Neural progenitor cell (in vitro differentiated cells): Measurements from ENCODE around the gene NKAIN2. TPM values are rescaled to one million over a fixed set of nuclear protein-coding genes. Genes with fewer than 3 reads are reported as not detected.

Source experiments
- DNase-seq: peaks from one replicate; pipeline ENCODE4 v3.0.0-alpha.2; 2016; ENCODE audit warnings: low spot score
- H2AFZ ChIP-seq: fragments of 200-600 bp; sonication (generic); replicated peaks from 2 replicates; pipeline ENCODE4 v1.6.1; 2016; ENCODE audit warnings: antibody characterized with exemption
- H3F3A ChIP-seq: fragments of 200-600 bp; sonication (generic); 2 replicates; pipeline ENCODE4 v1.6.1; 2016; ENCODE audit warnings: antibody characterized with exemption, low read depth
- H3K27ac ChIP-seq: fragments of 200-600 bp; sonication (generic); 2 replicates; pipeline ENCODE4 v1.5.1; 2016; ENCODE audit warnings: mild to moderate bottlenecking
- H3K27me3 ChIP-seq: fragments of 200-600 bp; sonication (generic); 2 replicates; pipeline ENCODE4 v1.6.1; 2016; ENCODE audit warnings: mild to moderate bottlenecking, moderate library complexity
- H3K36me3 ChIP-seq: fragments of 200-600 bp; sonication (generic); 2 replicates; pipeline ENCODE4 v1.5.1; 2016
- H3K4me1 ChIP-seq: fragments of 200-600 bp; sonication (generic); 2 replicates; pipeline ENCODE4 v1.6.1; 2016; ENCODE audit warnings: mixed run types
- H3K4me2 ChIP-seq: fragments of 200-600 bp; sonication (generic); 2 replicates; pipeline ENCODE4 v1.6.1; 2016
- H3K4me3 ChIP-seq: fragments of 200-600 bp; sonication (generic); 2 replicates; pipeline ENCODE4 v1.5.1; 2016
- H3K79me2 ChIP-seq: fragments of 200-600 bp; sonication (generic); 2 replicates; pipeline ENCODE4 v1.6.1; 2016; ENCODE audit warnings: low read depth
- H3K9ac ChIP-seq: fragments of 200-600 bp; sonication (generic); 2 replicates; pipeline ENCODE4 v1.6.1; 2016
- H3K9me3 ChIP-seq: fragments of 200-600 bp; sonication (generic); 2 replicates; pipeline ENCODE4 v1.5.1; 2016; ENCODE audit warnings: low read depth
- H4K20me1 ChIP-seq: fragments of 200-600 bp; sonication (generic); 2 replicates; pipeline ENCODE4 v1.6.1; 2016; ENCODE audit warnings: low read depth
- H3K27ac Mint-ChIP-seq: 3 replicates; pipeline ENCODE4 v1.8.0; 2021; ENCODE audit warnings: mixed read lengths
- H3K27me3 Mint-ChIP-seq: 2 replicates; pipeline ENCODE4 v1.8.0; 2022; ENCODE audit warnings: low read depth, mild to moderate bottlenecking, inconsistent platforms, moderate library complexity, mixed read lengths; ENCODE audit not compliant: insufficient read depth
- H3K36me3 Mint-ChIP-seq: 3 replicates; pipeline ENCODE4 v1.8.0; 2021; ENCODE audit warnings: mixed read lengths
- H3K4me1 Mint-ChIP-seq: 3 replicates; pipeline ENCODE4 v1.8.0; 2021; ENCODE audit warnings: mixed read lengths
- H3K4me3 Mint-ChIP-seq: 3 replicates; pipeline ENCODE4 v1.8.0; 2021; ENCODE audit warnings: mild to moderate bottlenecking, moderate library complexity, mixed read lengths
- H3K9me3 Mint-ChIP-seq: 3 replicates; pipeline ENCODE4 v1.8.0; 2020; ENCODE audit warnings: mixed read lengths
- CTCF ChIP-seq: fragments of 200-600 bp; sonication (generic); IDR thresholded peaks from 2 replicates; pipeline ENCODE4 v1.5.1; 2017; ENCODE audit warnings: antibody characterized with exemption, mild to moderate bottlenecking
- EZH2 ChIP-seq: fragments of 200-600 bp; sonication (generic); IDR thresholded peaks from 2 replicates; pipeline ENCODE4 v1.6.1; 2017; ENCODE audit warnings: antibody characterized with exemption, mild to moderate bottlenecking, moderate library complexity
- EZH2phosphoT487 ChIP-seq: fragments of 200-600 bp; sonication (generic); IDR thresholded peaks from 2 replicates; pipeline ENCODE4 v1.6.1; 2017; ENCODE audit warnings: antibody characterized with exemption
- total RNA-seq: library from RNA; depleted of rRNA; stranded (reverse); fragments of >200 nt; gene quantifications from 2 replicates; pipeline ENCODE4 v1.2.3, GENCODE V29; 2015; ENCODE audit warnings: low replicate concordance

The NKAIN2 gene
- total RNA-seq, 1 donor from 2014 or later: 0.45 TPM

- no peak overlapping the region for H2AFZ ChIP-seq
- no peaks in the 10 kb centered on the region for H3K36me3 Mint-ChIP-seq
- H3K27me3 Mint-ChIP-seq: no peaks in the 10 kb centered on the region
- no peak overlapping the region for H3K4me3 Mint-ChIP-seq
- peaks cover 28% of the 10 kb centered on the region for H3K27me3 ChIP-seq
- H3K9ac ChIP-seq: no peak overlapping the region
- H3K4me2 ChIP-seq: no peak overlapping the region
- no peaks in the 10 kb centered on the region for H3K9me3 ChIP-seq
- H3K4me1 Mint-ChIP-seq: peaks cover 10% of the 10 kb centered on the region
- no peak overlapping the region for H3K27ac ChIP-seq
- H4K20me1 ChIP-seq: no peaks in the 10 kb centered on the region
- no peaks in the 10 kb centered on the region for H3K79me2 ChIP-seq
- no peak for DNase-seq
- H3K36me3 ChIP-seq: no peaks in the 10 kb centered on the region
- no peak overlapping the region for H3K27ac Mint-ChIP-seq
- TF ChIP-seq CTCF (no peak), EZH2 (no peak), EZH2phosphoT487 (no peak)
- no peak overlapping the region for H3K4me3 ChIP-seq
- H3K4me1 ChIP-seq: no peaks in the 10 kb centered on the region
- no peaks in the 10 kb centered on the region for H3K9me3 Mint-ChIP-seq
- H3F3A ChIP-seq: no peaks in the 10 kb centered on the region
These were observed 121.7 kb downstream of the NKAIN2 start for GRCh38 chr6:123925350-123925749.

GRCh38 chr6:123925842-123926399 lies 122.3 kb downstream of the NKAIN2 start:
- Mint-ChIP-seq H3K27me3 (no peaks in the 10 kb centered on the region), H3K36me3 (no peaks in the 10 kb centered on the region), H3K4me1 (peaks cover 10% of the 10 kb centered on the region), H3K27ac (no peak overlapping the region), H3K4me3 (no peak overlapping the region), H3K9me3 (no peaks in the 10 kb centered on the region)
- Histone ChIP-seq H3K79me2 (no peaks in the 10 kb centered on the region), H3K27ac (no peak overlapping the region), H3K27me3 (peaks cover 22% of the 10 kb centered on the region), H3K9ac (no peak overlapping the region), H3K36me3 (no peaks in the 10 kb centered on the region), H3F3A (no peaks in the 10 kb centered on the region), H4K20me1 (no peaks in the 10 kb centered on the region), H3K4me3 (no peak overlapping the region), H3K4me1 (no peaks in the 10 kb centered on the region), H2AFZ (no peak overlapping the region), H3K4me2 (no peak overlapping the region), H3K9me3 (no peaks in the 10 kb centered on the region)
- DNase-seq: no peak
- TF ChIP-seq EZH2phosphoT487: no peak
- TF ChIP-seq CTCF: no peak
- no peak for TF ChIP-seq EZH2

- no peaks in the 10 kb centered on the region for H3K36me3 Mint-ChIP-seq
These were observed 124.9 kb downstream of the NKAIN2 start for GRCh38 chr6:123928529-123928928.

More at GRCh38 chr6:123928529-123928928, 124.9 kb downstream of the NKAIN2 start:
- Mint-ChIP-seq H3K27me3 (no peaks in the 10 kb centered on the region), H3K27ac (no peak overlapping the region), H3K4me1 (peaks cover 10% of the 10 kb centered on the region), H3K9me3 (no peaks in the 10 kb centered on the region), H3K4me3 (no peak overlapping the region)
- no peaks in the 10 kb centered on the region for H4K20me1 ChIP-seq
- H3K36me3 ChIP-seq: no peaks in the 10 kb centered on the region
- no peaks in the 10 kb centered on the region for H3F3A ChIP-seq
- no peaks in the 10 kb centered on the region for H3K4me1 ChIP-seq
- no peaks in the 10 kb centered on the region for H3K79me2 ChIP-seq
- no peak for DNase-seq
- H3K9ac ChIP-seq: no peak overlapping the region
- peaks cover 10% of the 10 kb centered on the region for H3K27me3 ChIP-seq
- H2AFZ ChIP-seq: no peak overlapping the region
- no peak overlapping the region for H3K4me2 ChIP-seq
- H3K4me3 ChIP-seq: no peak overlapping the region
- TF ChIP-seq EZH2: no peak
- no peak for TF ChIP-seq EZH2phosphoT487
- no peak for TF ChIP-seq CTCF
- no peaks in the 10 kb centered on the region for H3K9me3 ChIP-seq
- H3K27ac ChIP-seq: no peak overlapping the region
